ENCODE results near the gene MID2.
"Not testable (repeated sequence)": the region's sequence is repeated elsewhere in the genome, so short reads cannot be mapped to it uniquely, and the experiment has no call there.

Gene MID2

GRCh38 chrX:107935664-107936433 lies 110.2 kb downstream of the MID2 start:
- H3K4me3 ChIP-seq (ENCODE audit: low read depth, low read length): no peak overlapping the region
- DNase-seq (ENCODE audit: low read depth): no peak
- TF ChIP-seq MYC (IDR thresholded peaks at IDR 0.05; ENCODE audit: low read depth, low read length): no peak
- TF ChIP-seq, protein P1, sequence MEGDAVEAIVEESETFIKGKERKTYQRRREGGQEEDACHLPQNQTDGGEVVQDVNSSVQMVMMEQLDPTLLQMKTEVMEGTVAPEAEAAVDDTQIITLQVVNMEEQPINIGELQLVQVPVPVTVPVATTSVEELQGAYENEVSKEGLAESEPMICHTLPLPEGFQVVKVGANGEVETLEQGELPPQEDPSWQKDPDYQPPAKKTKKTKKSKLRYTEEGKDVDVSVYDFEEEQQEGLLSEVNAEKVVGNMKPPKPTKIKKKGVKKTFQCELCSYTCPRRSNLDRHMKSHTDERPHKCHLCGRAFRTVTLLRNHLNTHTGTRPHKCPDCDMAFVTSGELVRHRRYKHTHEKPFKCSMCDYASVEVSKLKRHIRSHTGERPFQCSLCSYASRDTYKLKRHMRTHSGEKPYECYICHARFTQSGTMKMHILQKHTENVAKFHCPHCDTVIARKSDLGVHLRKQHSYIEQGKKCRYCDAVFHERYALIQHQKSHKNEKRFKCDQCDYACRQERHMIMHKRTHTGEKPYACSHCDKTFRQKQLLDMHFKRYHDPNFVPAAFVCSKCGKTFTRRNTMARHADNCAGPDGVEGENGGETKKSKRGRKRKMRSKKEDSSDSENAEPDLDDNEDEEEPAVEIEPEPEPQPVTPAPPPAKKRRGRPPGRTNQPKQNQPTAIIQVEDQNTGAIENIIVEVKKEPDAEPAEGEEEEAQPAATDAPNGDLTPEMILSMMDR (IDR thresholded peaks at IDR 0.05; ENCODE audit: low read depth, low read length): no peak

DNA sequence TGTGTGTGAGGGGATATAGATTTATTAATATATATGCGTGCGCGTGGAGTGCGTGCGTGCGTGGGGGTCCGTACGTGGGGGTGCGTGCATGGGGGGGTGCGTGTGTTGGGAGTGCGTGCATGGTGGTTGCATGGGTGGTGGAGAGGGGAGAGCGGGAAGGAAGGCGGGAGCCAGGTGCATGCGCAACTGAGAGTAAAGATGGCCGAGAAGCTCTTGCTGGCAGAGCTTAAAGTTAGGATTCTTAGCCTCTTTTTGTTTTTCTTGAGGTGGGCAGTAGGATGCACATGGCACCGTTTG lies 110.7 kb downstream of the MID2 start:
- no peak for DNase-seq (ENCODE audit: low read depth)
- H3K4me3 ChIP-seq (ENCODE audit: low read depth, low read length): no peak overlapping the region
- TF ChIP-seq, protein P1 (IDR thresholded peaks at IDR 0.05; ENCODE audit: low read depth, low read length): no peak
- TF ChIP-seq MAX (IDR thresholded peaks at IDR 0.05; ENCODE audit: low read depth, low read length): no peak
- TF ChIP-seq POLR2A (IDR thresholded peaks at IDR 0.05; ENCODE audit: extremely low read depth, insufficient read length): no peak
- TF ChIP-seq MYC (IDR thresholded peaks at IDR 0.05; ENCODE audit: low read depth, low read length): no peak

- DNase-seq (ENCODE audit: low read depth): no peak
- no peak overlapping the region for H3K4me3 ChIP-seq (ENCODE audit: low read depth, low read length)
- TF ChIP-seq POLR2A (IDR thresholded peaks at IDR 0.05; ENCODE audit: extremely low read depth, insufficient read length): no peak
- no peak for TF ChIP-seq MYC (IDR thresholded peaks at IDR 0.05; ENCODE audit: low read depth, low read length)
- TF ChIP-seq MAX (IDR thresholded peaks at IDR 0.05; ENCODE audit: low read depth, low read length): no peak
- TF ChIP-seq, protein P1 (IDR thresholded peaks at IDR 0.05; ENCODE audit: low read depth, low read length): no peak
These were observed 114.4 kb downstream of the MID2 start for GRCh38 chrX:107940095-107940494.

DNA sequence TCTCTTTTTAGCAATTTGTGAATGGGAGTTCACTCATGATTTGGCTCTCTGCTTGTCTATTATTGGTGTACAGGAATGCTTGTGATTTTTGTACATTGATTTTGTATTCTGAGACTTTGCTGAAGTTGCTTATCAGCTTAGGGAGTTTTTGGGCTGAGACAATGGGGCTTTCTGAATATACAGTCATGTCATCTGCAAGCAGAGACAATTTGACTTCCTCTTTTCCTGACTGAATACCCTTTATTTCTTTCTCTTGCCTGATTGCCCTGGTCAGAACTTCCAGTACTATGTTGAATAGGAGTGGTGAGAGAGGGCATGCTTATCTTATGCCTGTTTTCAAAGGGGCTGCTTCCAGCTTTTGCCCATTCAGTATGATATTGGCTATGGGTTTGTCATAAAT lies 129.7 kb downstream of the MID2 start:
- not testable (repeated sequence) for H3K4me3 ChIP-seq (ENCODE audit: low read depth, low read length); DNase-seq (ENCODE audit: low read depth)

DNA sequence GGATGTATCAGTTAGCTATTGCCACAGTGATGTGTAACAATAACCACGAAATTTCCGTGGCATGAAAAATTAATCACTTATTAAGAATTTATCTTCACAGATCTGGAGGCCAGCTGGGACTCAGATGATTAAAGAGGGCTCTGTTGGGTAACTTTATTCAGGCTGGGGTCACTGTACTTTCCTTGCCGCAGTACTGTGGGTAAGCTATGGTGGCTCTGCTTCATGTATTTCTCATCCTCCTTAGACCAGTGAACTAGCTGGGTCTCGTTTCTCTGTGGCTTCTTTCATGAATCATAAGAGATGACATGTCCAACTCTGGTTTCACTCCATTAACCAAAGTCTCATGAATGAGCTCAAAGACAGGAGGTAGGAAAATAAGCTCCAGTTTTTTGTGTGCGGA lies 143.0 kb downstream of the MID2 start:
- no peak for DNase-seq (ENCODE audit: low read depth)
- TF ChIP-seq POLR2A (IDR thresholded peaks at IDR 0.05; ENCODE audit: extremely low read depth, insufficient read length): no peak
- H3K4me3 ChIP-seq (ENCODE audit: low read depth, low read length): no peak overlapping the region

DNA sequence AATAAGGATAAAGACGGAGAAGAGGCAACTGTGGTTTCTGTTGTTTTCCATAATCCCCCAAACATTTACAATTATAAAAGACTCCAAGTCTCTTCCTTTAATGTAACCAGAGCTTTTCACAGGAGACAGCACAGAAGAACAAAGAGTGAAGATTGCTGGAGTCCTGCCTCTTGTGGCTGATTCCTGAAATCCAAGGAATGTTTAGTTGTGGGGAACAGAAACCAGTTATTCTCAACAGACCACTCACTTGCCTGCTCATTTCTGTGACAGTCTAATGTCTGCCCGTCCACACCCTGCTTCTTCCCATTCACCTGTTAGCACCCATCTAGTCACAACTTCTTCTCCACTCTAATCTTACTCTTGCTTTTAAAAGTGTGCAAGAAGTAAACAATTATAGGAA lies 144.4 kb downstream of the MID2 start:
- H3K4me3 ChIP-seq (ENCODE audit: low read depth, low read length): no peak overlapping the region
- no peak for DNase-seq (ENCODE audit: low read depth)
- TF ChIP-seq, protein P1 (IDR thresholded peaks at IDR 0.05; ENCODE audit: low read depth, low read length): no peak
- TF ChIP-seq MYC (IDR thresholded peaks at IDR 0.05; ENCODE audit: low read depth, low read length): no peak

DNA sequence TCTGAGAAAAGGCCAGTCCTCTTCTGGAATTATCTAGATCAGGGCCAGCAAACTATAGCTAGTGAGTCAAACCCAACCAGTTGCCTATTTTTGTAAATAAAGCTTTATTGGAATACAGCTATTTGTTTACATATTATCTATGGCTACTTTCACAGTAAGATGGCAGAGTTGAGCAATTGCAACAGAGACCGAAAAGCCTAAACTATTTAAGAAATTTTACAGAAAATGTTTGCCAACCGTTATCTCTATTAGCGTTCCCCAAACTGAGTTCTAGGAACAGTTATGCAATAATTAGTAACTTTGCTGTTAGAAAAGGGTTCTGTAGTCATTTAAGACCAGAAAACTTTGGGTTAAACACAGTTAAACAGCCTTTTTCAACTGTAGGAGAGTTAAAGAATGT lies 146.0 kb downstream of the MID2 start:
- TF ChIP-seq MYC (IDR thresholded peaks at IDR 0.05; ENCODE audit: low read depth, low read length) (no peak), POLR2A (IDR thresholded peaks at IDR 0.05; ENCODE audit: extremely low read depth, insufficient read length) (no peak), MAX (IDR thresholded peaks at IDR 0.05; ENCODE audit: low read depth, low read length) (no peak)
- TF ChIP-seq, protein P1 (IDR thresholded peaks at IDR 0.05; ENCODE audit: low read depth, low read length): no peak
- no peak overlapping the region for H3K4me3 ChIP-seq (ENCODE audit: low read depth, low read length)
- no peak for DNase-seq (ENCODE audit: low read depth)

Data from NB4 (cell line).